ENCODE measurements around the gene PCP2.

PCP2 gene

DNA sequence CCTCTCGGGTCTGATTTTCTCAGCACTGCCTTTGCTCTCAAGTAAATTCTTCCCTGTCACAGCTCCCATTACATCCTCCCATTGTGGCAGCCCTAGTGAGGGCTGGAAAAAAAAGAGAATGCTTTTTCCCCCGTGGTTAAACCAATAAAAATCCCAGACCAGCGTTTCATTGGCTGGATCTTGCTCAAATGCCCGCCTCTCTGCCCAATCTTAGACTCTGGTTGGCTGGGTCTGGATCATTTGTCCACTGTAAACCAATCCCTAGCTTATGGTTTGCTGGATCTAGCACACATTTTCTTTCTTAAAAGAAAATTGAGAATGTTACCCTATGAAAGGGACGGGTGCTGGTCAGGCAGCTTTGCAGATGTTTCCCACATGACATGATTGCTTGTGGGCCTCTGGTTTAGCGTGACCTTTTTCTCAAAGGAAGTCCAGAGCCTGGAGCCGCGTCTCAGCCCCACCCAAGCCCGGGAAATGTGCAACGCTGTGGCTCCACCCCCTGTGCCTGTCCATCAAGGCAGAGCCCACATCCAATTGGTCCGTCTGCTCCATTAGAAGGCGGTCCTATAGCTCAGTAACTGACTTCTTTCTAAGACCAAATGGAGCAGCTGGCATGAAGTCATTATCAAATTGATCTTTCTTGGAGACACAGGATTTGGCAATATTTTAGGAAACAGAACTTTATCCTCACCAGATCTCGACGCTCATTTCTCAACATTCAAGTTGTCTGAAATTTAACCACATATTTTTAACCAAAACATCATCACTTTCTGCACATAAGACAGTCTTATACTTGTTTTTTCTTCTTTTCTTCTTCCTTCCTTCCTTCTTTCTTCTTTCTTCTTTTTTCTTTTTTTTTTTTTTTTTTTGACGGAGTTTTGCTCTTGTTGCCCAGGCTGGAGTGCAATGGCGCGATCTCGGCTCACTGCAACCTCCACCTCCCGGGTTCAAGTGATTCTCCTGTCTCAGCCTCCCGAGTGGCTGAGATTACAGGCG is 40.8 kb upstream of the PCP2 start:
- TF ChIP-seq PKNOX1 (IDR thresholded peaks at IDR 0.05), result peak; percentile 98
- TF ChIP-seq L3MBTL2 (conservative IDR thresholded peaks at IDR 0.05), result 0 out of 2 replicates have a peak, but pooled peaks have one; percentile 12
- no peak for TF ChIP-seq ELF4 (IDR thresholded peaks at IDR 0.05)
- ChIA-PET POLR2A (no interaction called here), CTCF (interaction anchor here (1.2 kb wide), 1 partner anchor 106 kb away, joined by 6 read pairs; no protein-coding TSS in a partner anchor)
- DNase-seq (ENCODE audit: extremely low spot score), result peak; percentile 86

DNA sequence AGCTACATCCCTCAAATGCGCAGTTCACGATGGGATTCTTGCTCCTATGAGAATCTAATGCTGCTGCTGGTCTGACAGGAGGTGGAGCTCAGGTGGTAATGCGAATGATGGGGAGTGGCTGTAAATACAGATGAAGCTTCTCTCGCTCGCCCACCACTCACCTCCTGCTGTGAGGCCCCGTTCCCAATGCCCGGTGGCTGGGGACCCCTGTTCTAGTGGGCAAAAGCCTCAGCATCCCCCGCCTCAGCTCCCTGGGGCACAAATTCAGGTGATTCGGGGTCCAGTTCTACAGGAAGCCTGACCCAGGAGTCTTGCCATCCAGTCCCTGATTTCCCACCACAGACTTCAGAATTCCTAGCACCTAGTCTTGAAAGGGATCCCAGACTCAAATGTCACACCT is 39.0 kb upstream of the PCP2 start:
- TF ChIP-seq TARDBP (IDR thresholded peaks at IDR 0.05), result no peak
- no peak for TF ChIP-seq CTBP1 (IDR thresholded peaks at IDR 0.05; ENCODE audit: borderline replicate concordance)
- no peak for TF ChIP-seq SUZ12 (IDR thresholded peaks at IDR 0.05)
- no peak for TF ChIP-seq LEF1 (IDR thresholded peaks at IDR 0.05; ENCODE audit: borderline replicate concordance)
- TF ChIP-seq L3MBTL2 (conservative IDR thresholded peaks at IDR 0.05), result no peak
- no peak for TF ChIP-seq BHLHE40 (IDR thresholded peaks at IDR 0.05; ENCODE audit: borderline replicate concordance)
- TF ChIP-seq ELF4 (IDR thresholded peaks at IDR 0.05), result no peak
- TF ChIP-seq FOXM1 (IDR thresholded peaks at IDR 0.05; ENCODE audit: borderline replicate concordance), result no peak
- no peak for TF ChIP-seq SP1 (IDR thresholded peaks at IDR 0.05)
- TF ChIP-seq NFRKB (IDR thresholded peaks at IDR 0.05), result no peak
- no peak for TF ChIP-seq ARNT (IDR thresholded peaks at IDR 0.05)
- no peak for DNase-seq (ENCODE audit: extremely low spot score)
- CTCF ChIA-PET, result no interaction called here
- POLR2A ChIA-PET, result interaction anchor here (2.4 kb wide), 1 partner anchor 8 kb away, joined by 7 read pairs; the partner anchor contains the start of gene TRAPPC5

DNA sequence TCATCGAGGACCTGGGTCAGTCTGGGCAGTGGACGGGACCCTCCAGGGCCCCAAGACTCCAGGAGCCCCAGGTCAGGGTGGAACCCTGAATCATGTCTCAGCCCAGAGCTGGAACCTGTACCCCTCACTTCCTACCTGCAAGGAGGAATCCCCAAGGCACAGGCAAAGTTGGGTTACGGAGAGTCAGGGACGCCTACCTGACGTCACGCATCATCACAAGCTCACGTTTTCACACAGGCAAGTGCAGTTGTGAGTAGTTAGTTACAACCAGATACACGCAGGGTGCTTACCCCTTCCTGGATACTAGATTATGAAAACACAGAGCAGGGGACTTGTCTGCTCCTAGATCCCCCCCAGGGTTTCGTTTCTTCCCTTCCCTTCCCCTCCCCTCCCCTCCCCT is 37.3 kb upstream of the PCP2 start:
- no peak for DNase-seq (ENCODE audit: extremely low spot score)
- ChIA-PET POLR2A (interaction anchor here (2.4 kb wide), 1 partner anchor 10 kb away, joined by 7 read pairs; the partner anchor contains the start of gene TRAPPC5), CTCF (no interaction called here)
- no peak for TF ChIP-seq ARNT (IDR thresholded peaks at IDR 0.05)
- no peak for TF ChIP-seq ELF4 (IDR thresholded peaks at IDR 0.05)
- no peak for TF ChIP-seq SP1 (IDR thresholded peaks at IDR 0.05)
- TF ChIP-seq FOXM1 (IDR thresholded peaks at IDR 0.05; ENCODE audit: borderline replicate concordance), result no peak
- no peak for TF ChIP-seq PKNOX1 (IDR thresholded peaks at IDR 0.05)
- no peak for TF ChIP-seq FOXK2 (IDR thresholded peaks at IDR 0.05)
- no peak for TF ChIP-seq FOXA1 (IDR thresholded peaks at IDR 0.05)
- no peak for TF ChIP-seq NFRKB (IDR thresholded peaks at IDR 0.05)
- TF ChIP-seq CTBP1 (IDR thresholded peaks at IDR 0.05; ENCODE audit: borderline replicate concordance), result no peak
- no peak for TF ChIP-seq LEF1 (IDR thresholded peaks at IDR 0.05; ENCODE audit: borderline replicate concordance)
- TF ChIP-seq HDGF (IDR thresholded peaks at IDR 0.05; ENCODE audit: borderline replicate concordance), result no peak
- TF ChIP-seq SUZ12 (IDR thresholded peaks at IDR 0.05), result no peak
- no peak for TF ChIP-seq BHLHE40 (IDR thresholded peaks at IDR 0.05; ENCODE audit: borderline replicate concordance)
- TF ChIP-seq TARDBP (IDR thresholded peaks at IDR 0.05), result no peak
- TF ChIP-seq ZNF384 (IDR thresholded peaks at IDR 0.05), result no peak
- TF ChIP-seq L3MBTL2 (conservative IDR thresholded peaks at IDR 0.05), result no peak

GRCh38 chr19:7670150-7670783 is 36.7 kb upstream of the PCP2 start:
- no peak for DNase-seq (ENCODE audit: extremely low spot score)
- TF ChIP-seq L3MBTL2 (conservative IDR thresholded peaks at IDR 0.05), result peak; percentile 34; the same call in 1 of the 2 replicates
- no peak for TF ChIP-seq FOXK2 (IDR thresholded peaks at IDR 0.05)
- TF ChIP-seq CTBP1 (IDR thresholded peaks at IDR 0.05; ENCODE audit: borderline replicate concordance), result no peak
- POLR2A ChIA-PET, result interaction anchor here (1.2 to 2.4 kb wide), 2 partner anchors 10 to 11 kb away, joined by 4 to 7 read pairs; partner anchors contain the start of gene TRAPPC5
- CTCF ChIA-PET, result interaction anchor here (0.6 to 1.6 kb wide), 2 partner anchors 11 to 156 kb away, joined by 4 to 9 read pairs; partner anchors contain the start of gene TRAPPC5

DNA sequence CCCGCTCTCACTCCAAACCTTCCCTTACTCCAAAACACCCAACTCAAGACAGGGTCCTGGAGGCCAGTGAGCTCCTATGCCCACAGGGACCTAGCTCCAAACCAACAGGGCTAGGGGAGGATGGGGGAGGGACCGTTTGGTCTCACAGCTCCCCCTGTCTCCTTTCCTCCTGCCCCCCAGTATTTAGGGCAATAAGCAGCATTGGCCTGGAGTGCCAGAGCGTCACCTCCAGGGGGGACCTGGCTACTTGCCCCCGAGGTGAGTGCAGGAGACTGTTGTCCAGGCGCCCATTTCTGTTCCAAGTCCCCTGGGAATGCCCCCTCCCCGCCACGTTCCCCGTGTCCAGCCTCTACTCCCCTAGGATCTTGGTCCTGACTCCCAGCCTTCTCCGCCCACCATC is 36.1 kb upstream of the PCP2 start:
- TF ChIP-seq FOXM1 (IDR thresholded peaks at IDR 0.05; ENCODE audit: borderline replicate concordance), result no peak
- CTCF ChIA-PET, result interaction anchor here (0.6 to 1.6 kb wide), 2 partner anchors 11 to 156 kb away, joined by 4 to 9 read pairs; partner anchors contain the start of gene TRAPPC5
- POLR2A ChIA-PET, result interaction anchor here (1.0 to 1.2 kb wide), 2 partner anchors 9 to 11 kb away, joined by 3 to 4 read pairs; partner anchors contain the start of gene TRAPPC5
- no peak for DNase-seq (ENCODE audit: extremely low spot score)

DNA sequence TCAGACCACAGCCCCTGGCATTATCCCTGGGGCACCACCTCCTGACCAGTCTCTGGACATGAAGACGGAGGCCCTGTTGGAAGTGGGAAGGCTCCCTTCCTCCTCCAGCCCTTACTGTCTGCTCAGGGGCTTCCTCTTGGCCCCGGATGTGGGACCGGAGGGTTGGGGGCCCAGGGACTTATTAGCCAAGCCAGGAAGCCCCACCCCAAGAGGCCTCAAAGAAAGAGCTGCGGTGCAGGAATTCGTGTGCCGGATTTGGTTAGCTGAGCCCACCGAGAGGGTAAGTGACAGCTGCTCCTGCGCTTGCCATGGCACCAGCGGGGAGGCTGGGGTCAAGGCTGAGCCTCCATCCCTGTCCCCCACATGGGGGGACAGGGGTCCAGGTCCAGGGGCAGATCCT is 35.3 kb upstream of the PCP2 start, which contains the start of gene RETN:
TSS of gene RETN (plus strand) at position 208 of the 400 bp plus-strand sequence. CDS start 278 bp downstream, outside the sequence.
- DNase-seq (ENCODE audit: extremely low spot score), result no peak
- CTCF ChIA-PET, result interaction anchor here (1.2 to 1.6 kb wide), 2 partner anchors 12 to 16 kb away, joined by 3 to 9 read pairs; partner anchors contain the start of gene TRAPPC5
- no peak for TF ChIP-seq PKNOX1 (IDR thresholded peaks at IDR 0.05)
- no peak for TF ChIP-seq TARDBP (IDR thresholded peaks at IDR 0.05)
- no peak for TF ChIP-seq ELF4 (IDR thresholded peaks at IDR 0.05)
- no peak for TF ChIP-seq HDGF (IDR thresholded peaks at IDR 0.05; ENCODE audit: borderline replicate concordance)
- POLR2A ChIA-PET, result interaction anchor here (1.0 kb wide), 1 partner anchor 8 kb away, joined by 3 read pairs; no protein-coding TSS in a partner anchor
